Ovary (tissue), 9 donors: ENCODE measurements around the gene DCDC2C. TPM values are rescaled to one million over a fixed set of nuclear protein-coding genes. Genes with fewer than 3 reads are reported as not detected.

Experiments
- DNase-seq, 5 donors: peaks; one replicate each; pipeline ENCODE4 v3.0.0-alpha.2; 2019 to 2020
- H3K27ac ChIP-seq, 2 donors: fragments of 200-600 bp; one replicate each; pipeline versions ENCODE4 v1.5.1 to v1.8.0; 2019 to 2022
- H3K27me3 ChIP-seq: fragments of 200-600 bp; one replicate; pipeline ENCODE4 v1.8.0; 2022
- H3K36me3 ChIP-seq: fragments of 200-600 bp; sonication (generic); one replicate; pipeline ENCODE4 v1.5.1; 2019
- H3K4me1 ChIP-seq: one replicate; pipeline ENCODE4 v1.8.1; 2013; ENCODE audit warnings: mild to moderate bottlenecking, moderate library complexity; ENCODE audit not compliant: insufficient read depth
- H3K4me3 ChIP-seq: fragments of 200-600 bp; sonication (generic); one replicate; pipeline ENCODE4 v1.5.1; 2017
- H3K9me3 ChIP-seq, 2 donors: fragments of 200-600 bp in 1 of 2; sonication (generic) in 1 of 2; one replicate each; pipeline versions ENCODE4 v1.5.1 to v1.8.1; 2013 to 2019; ENCODE audit warnings: mild to moderate bottlenecking in 1 of 2, moderate library complexity in 1 of 2
- CTCF ChIP-seq, 3 donors: fragments of 450-650 bp in 2 of 3; fragments of 200-600 bp in 1 of 3; IDR thresholded peaks; one replicate each; pipeline versions ENCODE4 v1.5.1 to v1.8.0; 2016 to 2022; ENCODE audit warnings: antibody characterized with exemption in 3 of 3, mild to moderate bottlenecking in 1 of 3
- EP300 ChIP-seq: sonication (generic); formaldehyde crosslinking; IDR thresholded peaks from one replicate; pipeline ENCODE4 v1.6.1; 2017; ENCODE audit warnings: antibody characterized with exemption
- POLR2A ChIP-seq: fragments of 450-650 bp; IDR thresholded peaks from one replicate; pipeline ENCODE4 v1.6.1; 2017; ENCODE audit warnings: antibody characterized with exemption, mild to moderate bottlenecking, moderate library complexity
- WGBS, 3 donors: extraction: QIAGEN DNeasy Blood & Tissue Kit in 1 of 3; methylation state at CpG; one replicate each; pipeline versions ENCODE4 v1.1.5 to v1.1.7; 2013 to 2017; 5-methylcytosine and 5-hydroxymethylcytosine counted together
- intact Hi-C, 4 donors: fragments of 100-400 bp; cut with DNase I; formaldehyde crosslinking; loops; one replicate each; pipeline versions ENCODE4 v1.11.0 to v1.15.1; 2022 to 2023
- polyA plus RNA-seq, 2 donors: library from polyadenylated mRNA; stranded (reverse); fragments of 200-250 nt in 1 of 2; fragments of 350-450 nt in 1 of 2; fragmentation: Illumina TruSeq in 1 of 2; extraction: RNeasy Lipid Tissue Mini Kit (QIAGEN cat#74804) in 1 of 2; gene quantifications; one replicate each; pipeline ENCODE4 v1.2.3, GENCODE V29; 2013 to 2014
- total RNA-seq, 7 donors: library from RNA; depleted of rRNA in 2 of 7; stranded (reverse); fragments of >200 nt in 2 of 7; fragmentation: NEBNext Ultra II Directional in 3 of 7; extraction: Animal tissue kit (Norgen Biotek cat#: 25700) in 3 of 7; gene quantifications; one replicate each; pipeline versions ENCODE4 v1.1.0 to v1.2.4, GENCODE V29; 2016 to 2023
- donor health status: DM: no; HTN: no; CAD: no; lungs with moderate emphysema.
- donor health status: DM: no; HTN: no; CAD: no.
- donor health status: Bipolar disorder and iron deficiency.
- donor health status: DM: yes; HTN: yes; CAD: no.
- donor health status: DM: no; HTN: no; CAD: no.
- donor health status: DM: yes; HTN: yes; CAD: no.

DCDC2C gene
- total and polyA plus RNA-seq, 9 donors, result 0.11 to 0.95 (median 0.42) TPM; not detected in 6

- Histone ChIP-seq H3K27ac (no peak overlapping the region), H3K4me3 (no peak overlapping the region), H3K27me3 (no peaks in the 10 kb centered on the region), H3K4me1 (peaks cover 1% of the 10 kb centered on the region), H3K9me3 (no peaks in the 10 kb centered on the region), H3K36me3 (no peaks in the 10 kb centered on the region)
- DNase-seq, result no peak
- intact Hi-C loops, result no loop called here
- TF ChIP-seq CTCF (IDR thresholded peaks at IDR 0.05), result no peak
- TF ChIP-seq EP300, result no peak
- no peak for TF ChIP-seq POLR2A
- WGBS, 3 donors, result 85 to 90% (median 90%) methylated on average over 8 of the region's 8 CpGs
Measured at GRCh38 chr2:3753561-3753960, 50.2 kb downstream of the DCDC2C start.

- Histone ChIP-seq H3K27me3 (no peaks in the 10 kb centered on the region), H3K27ac (no peak overlapping the region), H3K4me3 (no peak overlapping the region), H3K9me3 (no peaks in the 10 kb centered on the region), H3K36me3 (no peaks in the 10 kb centered on the region), H3K4me1 (peaks cover 1% of the 10 kb centered on the region)
- 26 to 34% (median 29%) methylated on average over 5 of the region's 5 CpGs for WGBS, 3 donors
- intact Hi-C loops, result no loop called here
- no peak for TF ChIP-seq EP300
- DNase-seq, result no peak
Measured at GRCh38 chr2:3754280-3754679, 50.9 kb downstream of the DCDC2C start.

- TF ChIP-seq CTCF (IDR thresholded peaks at IDR 0.05) (no peak), EP300 (no peak)
- Histone ChIP-seq H3K36me3 (no peaks in the 10 kb centered on the region), H3K4me1 (peaks cover 1% of the 10 kb centered on the region), H3K27ac (no peak overlapping the region), H3K27me3 (no peaks in the 10 kb centered on the region), H3K9me3 (no peaks in the 10 kb centered on the region), H3K4me3 (no peak overlapping the region)
- DNase-seq, result no peak
- intact Hi-C loops, result no loop called here
- WGBS, 3 donors, result 68 to 78% (median 74%) methylated on average over 3 of the region's 3 CpGs
Measured at GRCh38 chr2:3754795-3755194, 51.4 kb downstream of the DCDC2C start.

GRCh38 chr2:3755277-3755676 is 51.9 kb downstream of the DCDC2C start:
- H3K27ac ChIP-seq, result no peak overlapping the region
- no peaks in the 10 kb centered on the region for H3K27me3 ChIP-seq
- DNase-seq, result no peak
- H3K4me3 ChIP-seq, result no peak overlapping the region
- intact Hi-C loops, result no loop called here
- no peaks in the 10 kb centered on the region for H3K36me3 ChIP-seq
- WGBS, 3 donors, result 88 to 90% (median 89%) methylated on average over 3 of the region's 3 CpGs
- no peak for TF ChIP-seq CTCF (IDR thresholded peaks at IDR 0.05)
- no peak for TF ChIP-seq POLR2A
- no peak for TF ChIP-seq EP300
- peaks cover 1% of the 10 kb centered on the region for H3K4me1 ChIP-seq
- no peaks in the 10 kb centered on the region for H3K9me3 ChIP-seq

- WGBS, 3 donors, result 12% methylated on average over 8 of the region's 8 CpGs
- Histone ChIP-seq H3K4me1 (peaks cover 1% of the 10 kb centered on the region), H3K36me3 (no peaks in the 10 kb centered on the region), H3K27ac (no peak overlapping the region), H3K4me3 (no peak overlapping the region), H3K27me3 (no peaks in the 10 kb centered on the region), H3K9me3 (no peaks in the 10 kb centered on the region)
- no peak for DNase-seq
- no peak for TF ChIP-seq EP300
- intact Hi-C loops, result no loop called here
Measured at GRCh38 chr2:3756306-3756705, 52.9 kb downstream of the DCDC2C start.

GRCh38 chr2:3758906-3759305 is 55.5 kb downstream of the DCDC2C start:
- no peak for DNase-seq
- peaks cover 1% of the 10 kb centered on the region for H3K4me1 ChIP-seq
- no peak overlapping the region for H3K27ac ChIP-seq
- no peaks in the 10 kb centered on the region for H3K9me3 ChIP-seq
- intact Hi-C loops, result no loop called here
- TF ChIP-seq EP300 (no peak), CTCF (IDR thresholded peaks at IDR 0.05) (no peak), POLR2A (no peak)
- 85 to 90% (median 86%) methylated on average over 7 of the region's 7 CpGs for WGBS, 3 donors
- no peaks in the 10 kb centered on the region for H3K36me3 ChIP-seq
- no peaks in the 10 kb centered on the region for H3K27me3 ChIP-seq
- H3K4me3 ChIP-seq, result no peak overlapping the region
